Mucosa of descending colon (tissue), 3 donors: ENCODE data around the gene THAP4. TPM values are rescaled to one million over a fixed set of nuclear protein-coding genes. Genes with fewer than 3 reads are reported as not detected.
"Not testable (repeated sequence)": the region's sequence is repeated elsewhere in the genome, so short reads cannot be mapped to it uniquely, and the experiment has no call there.

Source experiments
- ATAC-seq: fragments of 200-7000 bp; cut with Tn5 transposase; one replicate; pipeline ENCODE4 v1.9.1; 2020; ENCODE audit warnings: mild to moderate bottlenecking, moderate library complexity
- DNase-seq, 3 donors: peaks; one replicate each; pipeline ENCODE4 v3.0.0-alpha.2; 2020
- H3K36me3 ChIP-seq: fragments of 200-600 bp; one replicate; pipeline ENCODE4 v1.8.0; 2021; ENCODE audit warnings: low read depth, mild to moderate bottlenecking
- H3K4me1 ChIP-seq: fragments of 200-600 bp; one replicate; pipeline ENCODE4 v1.8.0; 2021; ENCODE audit warnings: low read depth, mild to moderate bottlenecking
- H3K4me3 ChIP-seq: fragments of 200-600 bp; one replicate; pipeline ENCODE4 v1.8.0; 2021; ENCODE audit warnings: mild to moderate bottlenecking
- H3K9me3 ChIP-seq: fragments of 200-600 bp; one replicate; pipeline ENCODE4 v1.8.0; 2021; ENCODE audit warnings: mild to moderate bottlenecking
- intact Hi-C, 2 donors: fragments of 100-400 bp; cut with DNase I in 1 of 2; cut with micrococcal nuclease in 1 of 2; formaldehyde crosslinking; loops; one replicate each; pipeline versions ENCODE4 v1.11.0 to v1.11.1; 2022; cut with DNase I, micrococcal nuclease
- total RNA-seq, 3 donors: library from RNA; stranded (reverse); fragmentation: NEBNext Ultra II Directional in 2 of 3; extraction: Animal tissue kit (Norgen Biotek cat#: 25700) in 2 of 3; gene quantifications; one replicate each; pipeline versions ENCODE4 v1.2.1 to v1.2.4, GENCODE V29; 2021 to 2023
- TF ChIP-seq, protein P1 (sequence below): fragments of 200-600 bp; IDR thresholded peaks from one replicate; pipeline ENCODE4 v1.8.0; 2022; ENCODE audit warnings: antibody characterized with exemption, mild to moderate bottlenecking
- donor health status: DM: no; HTN: no; CAD: no; lungs with moderate emphysema.
- donor health status: DM: no; HTN: no; CAD: no.
- donor health status: DM: no; HTN: yes; CAD: no.

THAP4 gene
- total RNA-seq, 3 donors from 2014 or later, result 67.3 to 86.2 (median 68.8) TPM

DNA sequence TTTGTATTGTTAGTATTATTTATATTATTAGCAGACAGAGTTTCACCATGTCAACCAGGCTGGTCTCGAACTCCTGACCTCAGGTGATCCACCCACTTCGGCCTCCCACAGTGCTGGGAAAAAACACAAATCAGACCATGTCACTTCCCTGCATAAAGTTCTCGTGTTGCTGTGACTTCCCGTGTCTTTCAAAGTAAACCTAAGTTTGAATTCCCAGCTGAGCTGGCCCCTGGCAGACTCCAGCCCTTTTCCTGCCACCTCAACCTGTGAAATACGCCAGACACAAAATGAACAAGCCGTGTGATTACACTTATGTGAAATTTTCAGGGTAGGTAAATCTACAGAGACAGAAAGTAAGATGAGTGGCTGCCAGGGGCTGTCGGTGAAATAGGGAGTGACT lies 70.5 kb downstream of the THAP4 start:
- H3K36me3 ChIP-seq, result no peaks in the 10 kb centered on the region
- peak in 1 of 3 donors; percentile 2 for DNase-seq
- H3K9me3 ChIP-seq, result no peaks in the 10 kb centered on the region
- ATAC-seq, result no peak
- no peaks in the 10 kb centered on the region for H3K4me1 ChIP-seq
- no peak overlapping the region for H3K4me3 ChIP-seq
- TF ChIP-seq, protein P1, sequence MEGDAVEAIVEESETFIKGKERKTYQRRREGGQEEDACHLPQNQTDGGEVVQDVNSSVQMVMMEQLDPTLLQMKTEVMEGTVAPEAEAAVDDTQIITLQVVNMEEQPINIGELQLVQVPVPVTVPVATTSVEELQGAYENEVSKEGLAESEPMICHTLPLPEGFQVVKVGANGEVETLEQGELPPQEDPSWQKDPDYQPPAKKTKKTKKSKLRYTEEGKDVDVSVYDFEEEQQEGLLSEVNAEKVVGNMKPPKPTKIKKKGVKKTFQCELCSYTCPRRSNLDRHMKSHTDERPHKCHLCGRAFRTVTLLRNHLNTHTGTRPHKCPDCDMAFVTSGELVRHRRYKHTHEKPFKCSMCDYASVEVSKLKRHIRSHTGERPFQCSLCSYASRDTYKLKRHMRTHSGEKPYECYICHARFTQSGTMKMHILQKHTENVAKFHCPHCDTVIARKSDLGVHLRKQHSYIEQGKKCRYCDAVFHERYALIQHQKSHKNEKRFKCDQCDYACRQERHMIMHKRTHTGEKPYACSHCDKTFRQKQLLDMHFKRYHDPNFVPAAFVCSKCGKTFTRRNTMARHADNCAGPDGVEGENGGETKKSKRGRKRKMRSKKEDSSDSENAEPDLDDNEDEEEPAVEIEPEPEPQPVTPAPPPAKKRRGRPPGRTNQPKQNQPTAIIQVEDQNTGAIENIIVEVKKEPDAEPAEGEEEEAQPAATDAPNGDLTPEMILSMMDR, result no peak
- intact Hi-C loops, result no loop called here

DNA sequence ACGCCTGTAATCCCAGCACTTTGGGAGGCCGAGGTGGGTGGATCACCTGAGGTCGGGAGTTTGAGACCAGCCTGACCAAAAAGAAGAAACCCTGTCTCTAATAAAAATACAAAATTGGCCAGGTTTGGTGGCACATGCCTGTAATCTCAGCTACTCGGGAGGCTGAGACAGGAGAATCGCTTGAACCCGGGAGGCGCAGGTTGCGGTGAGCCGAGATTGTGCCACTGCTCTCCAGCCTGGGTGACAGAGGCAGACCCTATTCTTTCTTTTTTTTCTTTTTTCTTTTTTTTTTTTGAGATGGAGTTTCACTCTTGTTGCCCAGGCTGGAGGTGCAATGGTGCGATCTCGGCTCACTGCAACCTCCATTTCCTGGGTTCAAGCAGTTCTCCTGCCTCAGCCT lies 70.9 kb downstream of the THAP4 start:
- intact Hi-C loops, H3K4me3 ChIP-seq, ATAC-seq, H3K36me3 ChIP-seq, H3K4me1 ChIP-seq, H3K9me3 ChIP-seq: not testable (repeated sequence)
- peak in 1 of 3 donors; percentile 5 for DNase-seq

DNA sequence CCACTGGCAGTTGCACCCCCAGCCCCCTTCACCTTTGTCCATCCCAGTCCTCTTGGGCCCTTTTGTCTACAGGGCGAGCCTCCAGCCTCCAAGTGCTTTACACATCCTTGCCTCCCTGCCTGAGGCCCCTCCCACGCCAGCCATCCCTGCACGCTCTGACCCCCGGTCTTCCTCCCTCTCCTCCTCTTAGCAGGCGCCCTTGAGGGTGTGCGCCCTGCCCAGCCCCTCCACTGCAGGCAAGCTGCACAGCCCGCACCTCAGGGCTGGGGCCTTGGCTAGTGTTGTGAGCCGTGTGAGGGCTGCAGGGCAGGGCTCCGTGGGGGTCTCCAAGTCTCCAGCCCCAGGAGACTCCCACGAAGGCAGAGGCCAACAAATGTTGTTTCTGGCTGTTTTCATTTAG lies 71.5 kb downstream of the THAP4 start:
- H3K4me1 ChIP-seq, result no peaks in the 10 kb centered on the region
- H3K9me3 ChIP-seq, result no peaks in the 10 kb centered on the region
- intact Hi-C loops, result no loop called here
- TF ChIP-seq, protein P1, result no peak
- DNase-seq (no peak), ATAC-seq (no peak)
- H3K36me3 ChIP-seq, result no peaks in the 10 kb centered on the region
- no peak overlapping the region for H3K4me3 ChIP-seq

DNA sequence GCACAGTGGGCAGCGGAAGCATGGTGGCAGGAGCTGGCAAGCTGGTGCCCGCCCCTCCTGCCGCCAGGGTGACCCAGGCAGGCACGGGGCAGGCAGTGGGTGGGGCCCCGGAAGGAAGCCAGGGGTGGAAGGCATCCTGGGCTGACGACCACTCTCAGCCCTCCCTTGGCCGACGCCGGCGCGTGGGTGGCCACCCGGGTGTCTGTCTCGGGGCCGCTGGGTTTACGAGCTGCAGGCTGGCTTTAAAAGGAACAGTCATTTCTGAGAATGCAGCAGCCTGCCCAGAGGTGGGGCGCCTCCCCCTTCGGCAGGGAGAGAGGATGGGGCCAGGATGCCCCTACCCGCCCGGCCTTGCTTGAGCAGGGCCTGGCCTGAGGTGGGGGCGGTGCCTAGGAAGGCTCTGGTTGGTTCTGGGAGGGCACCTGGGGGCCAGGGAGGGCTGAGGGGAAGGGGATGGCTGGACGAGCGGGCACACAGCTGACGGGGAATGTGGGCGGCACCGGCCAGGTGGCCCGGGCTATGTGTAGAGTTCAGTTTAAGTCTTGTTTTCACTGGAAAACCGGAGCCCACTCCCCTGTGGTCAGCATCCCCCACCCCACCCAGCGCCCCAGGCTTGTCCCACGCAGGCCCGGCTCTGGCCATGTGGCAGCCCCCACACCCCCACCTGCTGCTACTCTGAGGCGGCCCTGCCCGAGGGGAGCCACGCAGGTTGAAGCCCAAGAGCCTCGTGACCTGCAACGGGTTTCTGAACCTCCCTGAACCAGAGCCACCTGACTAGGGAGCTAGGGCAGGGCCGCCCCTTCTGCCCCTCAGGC lies 72.2 kb downstream of the THAP4 start:
- ATAC-seq, result no peak
- intact Hi-C loops, result no loop called here
- Histone ChIP-seq H3K36me3 (no peaks in the 10 kb centered on the region), H3K4me1 (no peaks in the 10 kb centered on the region), H3K4me3 (no peak overlapping the region), H3K9me3 (no peaks in the 10 kb centered on the region)
- TF ChIP-seq, protein P1, result no peak
- peak in 1 of 3 donors; percentile 47 for DNase-seq

DNA sequence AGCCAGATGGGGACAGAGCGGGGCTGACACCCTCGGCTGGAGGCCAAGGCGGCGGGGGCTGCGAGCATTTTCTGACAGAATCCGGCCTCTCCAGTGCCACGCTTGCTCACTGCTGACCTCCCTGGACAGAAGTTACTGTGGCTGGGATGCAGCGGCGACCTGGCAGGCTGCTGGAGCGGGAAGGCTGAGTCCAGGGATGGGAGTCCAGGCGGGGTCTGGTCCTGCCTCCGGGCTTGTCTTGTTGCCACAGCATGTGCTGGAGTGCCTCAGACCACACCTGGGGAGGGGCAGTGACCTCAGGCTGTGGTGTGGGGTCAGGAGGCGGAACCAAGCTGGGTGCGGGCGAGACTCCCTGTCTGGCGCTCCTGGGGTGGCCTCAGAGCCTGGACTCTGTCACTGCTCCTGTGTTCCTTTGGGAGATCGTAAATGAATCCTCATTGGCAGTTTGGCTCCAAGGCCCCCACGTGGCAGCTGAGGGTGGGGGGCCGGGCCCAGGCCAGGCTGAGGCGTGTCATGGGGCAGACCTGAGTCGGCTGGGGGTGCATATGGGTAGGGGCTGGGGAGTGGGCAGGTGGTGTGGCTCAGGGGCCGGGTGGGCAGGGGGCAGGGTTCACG lies 72.9 kb downstream of the THAP4 start:
- TF ChIP-seq, protein P1, result no peak
- Histone ChIP-seq H3K4me1 (no peaks in the 10 kb centered on the region), H3K36me3 (no peaks in the 10 kb centered on the region), H3K9me3 (no peaks in the 10 kb centered on the region), H3K4me3 (no peak overlapping the region)
- no peak for ATAC-seq
- no peak for DNase-seq
- intact Hi-C loops, result no loop called here

DNA sequence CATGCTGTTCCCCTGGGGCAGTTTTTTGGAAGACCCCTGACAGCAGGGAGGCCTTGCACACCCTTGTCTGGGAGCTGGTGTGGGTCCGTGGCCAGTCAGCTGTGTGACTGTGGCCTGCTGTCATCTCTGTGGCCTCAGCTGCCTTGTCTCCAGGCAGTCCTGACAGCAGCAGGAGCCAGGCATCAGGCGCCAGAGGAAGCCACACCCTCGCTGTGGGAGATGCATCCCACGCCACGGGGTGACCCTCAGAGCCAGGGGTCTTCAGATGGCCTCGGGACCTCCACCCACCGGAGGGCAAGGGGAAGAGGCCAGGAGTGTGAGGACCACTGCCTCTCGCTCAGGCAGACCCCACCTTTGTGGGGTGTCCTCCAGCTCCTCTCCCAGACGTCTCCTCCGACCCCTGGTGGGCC lies 73.4 kb downstream of the THAP4 start:
- peak in 1 of 3 donors; percentile 40 for DNase-seq
- ATAC-seq, result no peak
- intact Hi-C loops, result no loop called here
- Histone ChIP-seq H3K36me3 (no peaks in the 10 kb centered on the region), H3K4me3 (no peak overlapping the region), H3K4me1 (no peaks in the 10 kb centered on the region), H3K9me3 (no peaks in the 10 kb centered on the region)
- TF ChIP-seq, protein P1, result no peak
